GM18502 (cell line): Measurements from ENCODE around the gene NT5M.

Experiments used
- ATAC-seq: cut with Tn5 transposase; IDR thresholded peaks from one replicate; pipeline ENCODE4 v1.9.1; 2021; ENCODE audit warnings: mild to moderate bottlenecking; ENCODE audit not compliant: unreplicated experiment, poor library complexity

Gene NT5M

GRCh38 chr17:17341452-17341851 lies 38.3 kb downstream of the NT5M start:
- ATAC-seq = no peak

GRCh38 chr17:17342242-17342945 lies 39.2 kb downstream of the NT5M start:
- ATAC-seq = no peak

GRCh38 chr17:17343160-17343735 lies 40.1 kb downstream of the NT5M start:
- ATAC-seq = no peak

GRCh38 chr17:17343896-17344506 lies 40.8 kb downstream of the NT5M start:
- no peak for ATAC-seq

GRCh38 chr17:17344507-17345293 lies 41.5 kb downstream of the NT5M start:
- no peak for ATAC-seq

- ATAC-seq = no peak
Observed at GRCh38 chr17:17345294-17345597, 42.1 kb downstream of the NT5M start.

GRCh38 chr17:17345686-17346427 lies 42.7 kb downstream of the NT5M start:
- ATAC-seq = no peak

- ATAC-seq = no peak
Observed at GRCh38 chr17:17346428-17347233, 43.5 kb downstream of the NT5M start.

- ATAC-seq = no peak
Observed at GRCh38 chr17:17347234-17347955, 44.2 kb downstream of the NT5M start.

GRCh38 chr17:17347956-17348871 lies 45.0 kb downstream of the NT5M start:
- ATAC-seq = no peak

- no peak for ATAC-seq
Observed at GRCh38 chr17:17348872-17349723, 45.9 kb downstream of the NT5M start.

GRCh38 chr17:17349724-17350106 lies 46.5 kb downstream of the NT5M start:
- ATAC-seq = no peak

GRCh38 chr17:17350491-17351355 lies 47.5 kb downstream of the NT5M start:
- ATAC-seq = no peak

- ATAC-seq = no peak
Observed at GRCh38 chr17:17351356-17351891, 48.3 kb downstream of the NT5M start.

GRCh38 chr17:17351901-17352781 lies 49.0 kb downstream of the NT5M start:
- no peak for ATAC-seq
